Activated naive CD8-positive, alpha-beta T cell treated with anti-CD3 and anti-CD28 coated beads for 36 hours (primary cell): Measurements from ENCODE around the gene AGMAT. TPM values are rescaled to one million over a fixed set of nuclear protein-coding genes. Genes with fewer than 3 reads are reported as not detected.
"Not testable (repeated sequence)": the region's sequence is repeated elsewhere in the genome, so short reads cannot be mapped to it uniquely, and the experiment has no call there.

Source experiments
- DNase-seq: peaks from one replicate; pipeline ENCODE4 v3.0.0; 2021
- H3K27ac Mint-ChIP-seq: one replicate; pipeline ENCODE4 v1.8.0; 2022; ENCODE audit warnings: mild to moderate bottlenecking, moderate library complexity, mixed read lengths
- H3K27me3 Mint-ChIP-seq: one replicate; pipeline ENCODE4 v1.8.0; 2022; ENCODE audit warnings: mild to moderate bottlenecking, mixed read lengths
- H3K36me3 Mint-ChIP-seq: one replicate; pipeline ENCODE4 v1.8.0; 2021; ENCODE audit warnings: mild to moderate bottlenecking, mixed read lengths
- H3K4me1 Mint-ChIP-seq: one replicate; pipeline ENCODE4 v1.8.0; 2021; ENCODE audit warnings: mixed read lengths
- H3K4me3 Mint-ChIP-seq: one replicate; pipeline ENCODE4 v1.8.0; 2022; ENCODE audit warnings: mild to moderate bottlenecking, moderate library complexity, mixed read lengths
- H3K9me3 Mint-ChIP-seq: one replicate; pipeline ENCODE4 v1.8.0; 2022; ENCODE audit warnings: mixed read lengths
- total RNA-seq, 2 experiments: library from RNA; stranded (reverse); gene quantifications; one replicate each; pipeline ENCODE4 v1.2.3, GENCODE V29; 2021

Gene AGMAT
- total RNA-seq, 2 experiments from 2014 or later = 25.4 to 26.2 TPM

- DNase-seq = no peak
- Mint-ChIP-seq H3K27me3 (no peaks in the 10 kb centered on the region), H3K27ac (peak overlapping the region; percentile 95), H3K4me1 (peaks cover 47% of the 10 kb centered on the region), H3K4me3 (peak overlapping the region; percentile 92), H3K36me3 (peaks cover 19% of the 10 kb centered on the region), H3K9me3 (no peaks in the 10 kb centered on the region)
These were observed 34.0 kb upstream of the AGMAT start for GRCh38 chr1:15618655-15619525.

- DNase-seq = no peak
- Mint-ChIP-seq H3K4me3 (peak overlapping the region; percentile 92), H3K4me1 (peaks cover 45% of the 10 kb centered on the region)
These were observed 33.3 kb upstream of the AGMAT start for GRCh38 chr1:15618077-15618654.

GRCh38 chr1:15617173-15618076, 32.6 kb upstream of the AGMAT start, which contains the start of gene DDI2:
Gene DDI2 (plus strand): TSS chr1:15617458. CDS start chr1:15617671, 213 bp downstream.
- H3K36me3 Mint-ChIP-seq = peaks cover 15% of the 10 kb centered on the region
- H3K4me1 Mint-ChIP-seq = peaks cover 40% of the 10 kb centered on the region
- H3K27ac Mint-ChIP-seq = peak within 1 kb of the TSS; percentile 95
- no peaks in the 10 kb centered on the region for H3K9me3 Mint-ChIP-seq
- H3K4me3 Mint-ChIP-seq = peak within 1 kb of the TSS; percentile 92
- no peaks in the 10 kb centered on the region for H3K27me3 Mint-ChIP-seq
- peak; percentile 98 for DNase-seq

More at GRCh38 chr1:15618077-15618654, 33.3 kb upstream of the AGMAT start:
- H3K36me3 Mint-ChIP-seq = peaks cover 19% of the 10 kb centered on the region
- H3K27ac Mint-ChIP-seq = peak overlapping the region; percentile 95
- H3K27me3 Mint-ChIP-seq = no peaks in the 10 kb centered on the region
- H3K9me3 Mint-ChIP-seq = no peaks in the 10 kb centered on the region

DNA sequence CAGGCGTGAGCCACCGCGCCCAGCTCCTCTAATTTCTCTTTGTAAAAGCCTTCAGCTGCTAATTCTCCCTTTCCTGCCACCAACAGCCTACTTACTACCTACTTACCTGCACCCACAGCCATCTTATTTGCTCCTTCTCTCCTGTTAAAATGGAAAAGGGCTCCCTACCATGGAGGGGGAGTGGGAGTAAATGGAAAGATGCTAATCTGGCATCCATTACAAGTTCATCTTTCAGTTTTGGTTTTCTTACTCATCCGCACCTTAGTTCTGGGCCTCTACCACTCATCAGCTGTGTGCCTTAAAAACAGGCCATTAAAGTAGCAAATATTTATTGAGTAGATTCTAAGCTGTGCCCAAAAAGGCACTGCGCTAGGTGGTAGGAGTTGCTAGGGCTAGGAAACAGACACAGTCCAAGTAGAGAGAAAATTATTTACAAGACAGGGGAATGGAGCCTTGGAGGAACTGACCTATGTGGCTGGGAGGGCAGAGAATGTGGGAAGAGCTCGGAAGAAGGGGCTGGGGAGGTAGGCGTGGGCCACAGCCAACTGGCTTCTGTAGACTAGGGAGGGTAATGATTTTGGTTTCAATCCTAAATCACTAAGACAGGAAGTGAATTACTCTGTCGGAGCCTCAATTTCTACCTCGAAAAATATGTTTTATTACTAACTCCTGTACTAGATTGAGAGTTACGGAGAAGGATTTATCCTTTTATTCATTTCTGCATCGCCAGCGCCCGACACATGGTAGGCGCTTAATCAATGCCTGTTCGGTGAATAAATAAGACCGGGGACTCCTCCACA, 31.7 kb upstream of the AGMAT start:
- DNase-seq = peak; percentile 27
- H3K4me1 Mint-ChIP-seq = peaks cover 32% of the 10 kb centered on the region
- no peaks in the 10 kb centered on the region for H3K27me3 Mint-ChIP-seq
- H3K9me3 Mint-ChIP-seq = no peaks in the 10 kb centered on the region
- H3K36me3 Mint-ChIP-seq = peaks cover 15% of the 10 kb centered on the region
- peak overlapping the region; percentile 87 for H3K27ac Mint-ChIP-seq
- peak overlapping the region; percentile 92 for H3K4me3 Mint-ChIP-seq

DNA sequence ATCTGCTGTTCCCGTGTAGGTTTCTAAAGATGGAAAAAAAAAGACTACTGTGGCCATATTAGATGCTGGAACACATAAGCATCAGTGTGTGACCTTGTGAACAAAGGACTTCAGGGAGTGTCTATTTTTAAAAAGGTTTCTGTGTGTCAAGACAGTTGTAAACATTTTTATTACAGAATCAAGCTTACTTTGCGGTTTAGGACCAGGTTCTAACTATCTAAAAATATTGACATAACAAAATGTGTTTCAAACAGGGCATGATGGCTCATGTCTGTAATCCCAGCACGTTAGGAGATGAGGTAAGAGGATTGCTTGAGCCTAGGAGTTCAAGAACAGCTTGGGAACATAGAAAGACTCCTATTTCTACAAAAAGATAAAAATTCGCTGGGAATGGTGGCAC, 25.3 kb upstream of the AGMAT start:
- no peaks in the 10 kb centered on the region for H3K36me3 Mint-ChIP-seq
- H3K4me1 Mint-ChIP-seq = no peaks in the 10 kb centered on the region
- H3K9me3 Mint-ChIP-seq = no peaks in the 10 kb centered on the region
- H3K27me3 Mint-ChIP-seq = no peaks in the 10 kb centered on the region
- H3K27ac Mint-ChIP-seq = no peak overlapping the region
- no peak overlapping the region for H3K4me3 Mint-ChIP-seq
- no peak for DNase-seq

DNA sequence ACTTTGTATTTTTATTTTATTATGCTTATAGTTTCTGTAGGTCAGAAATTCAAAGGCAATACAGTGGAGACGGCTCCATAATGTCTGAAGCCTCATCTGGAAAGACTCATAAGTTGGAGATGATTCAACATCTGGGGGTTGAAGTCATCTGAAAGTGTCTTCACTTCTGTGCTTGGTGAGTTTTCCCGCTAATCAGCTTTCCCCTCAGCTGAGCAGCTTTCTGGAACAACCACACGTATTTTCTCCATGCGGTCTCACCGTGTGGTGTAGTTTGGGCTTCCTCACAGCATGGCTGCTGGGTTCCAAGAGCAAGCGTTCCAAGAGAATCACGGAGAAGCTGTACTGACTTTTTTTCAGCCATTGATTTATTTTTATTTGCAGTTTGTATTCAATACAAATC, 24.8 kb upstream of the AGMAT start:
- no peaks in the 10 kb centered on the region for H3K4me1 Mint-ChIP-seq

GRCh38 chr1:15605398-15606383, 20.8 kb upstream of the AGMAT start:
- Mint-ChIP-seq H3K9me3 (peaks cover 3% of the 10 kb centered on the region), H3K4me1 (peaks cover 10% of the 10 kb centered on the region), H3K36me3 (peaks cover 8% of the 10 kb centered on the region), H3K27ac (no peak overlapping the region), H3K4me3 (no peak overlapping the region), H3K27me3 (no peaks in the 10 kb centered on the region)
- no peak for DNase-seq

More for the DNA sequence above, 24.8 kb upstream of the AGMAT start:
- no peaks in the 10 kb centered on the region for H3K9me3 Mint-ChIP-seq
- no peak for DNase-seq
- no peak overlapping the region for H3K4me3 Mint-ChIP-seq
- H3K27ac Mint-ChIP-seq = no peak overlapping the region
- no peaks in the 10 kb centered on the region for H3K27me3 Mint-ChIP-seq
- H3K36me3 Mint-ChIP-seq = no peaks in the 10 kb centered on the region

DNA sequence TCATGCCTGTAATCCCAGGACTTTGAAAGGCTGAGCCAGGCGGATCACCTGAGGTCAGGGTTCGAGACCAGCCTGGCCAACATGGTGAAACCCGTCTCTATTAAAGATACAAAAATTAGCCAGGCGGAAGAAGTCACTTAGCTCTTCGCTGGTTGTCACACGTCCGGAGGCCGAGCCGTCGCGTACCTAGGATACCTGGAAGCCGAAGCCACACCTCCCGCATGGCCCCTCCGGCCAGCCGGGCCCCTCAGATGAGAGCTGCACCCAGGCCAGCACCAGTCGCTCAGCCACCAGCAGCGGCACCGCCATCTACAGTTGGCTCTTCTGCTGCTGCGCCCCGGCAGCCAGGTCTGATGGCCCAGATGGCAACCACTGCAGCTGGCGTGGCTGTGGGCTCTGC, 19.5 kb upstream of the AGMAT start:
- not testable (repeated sequence) for H3K4me1 Mint-ChIP-seq, H3K27me3 Mint-ChIP-seq, H3K4me3 Mint-ChIP-seq, H3K36me3 Mint-ChIP-seq, H3K27ac Mint-ChIP-seq, DNase-seq, H3K9me3 Mint-ChIP-seq

GRCh38 chr1:15603966-15604282, 19.1 kb upstream of the AGMAT start:
- not testable (repeated sequence) for H3K36me3 Mint-ChIP-seq, H3K4me1 Mint-ChIP-seq, H3K9me3 Mint-ChIP-seq, H3K27ac Mint-ChIP-seq, H3K27me3 Mint-ChIP-seq, DNase-seq
- H3K4me3 Mint-ChIP-seq = peak overlapping the region; percentile 67

DNA sequence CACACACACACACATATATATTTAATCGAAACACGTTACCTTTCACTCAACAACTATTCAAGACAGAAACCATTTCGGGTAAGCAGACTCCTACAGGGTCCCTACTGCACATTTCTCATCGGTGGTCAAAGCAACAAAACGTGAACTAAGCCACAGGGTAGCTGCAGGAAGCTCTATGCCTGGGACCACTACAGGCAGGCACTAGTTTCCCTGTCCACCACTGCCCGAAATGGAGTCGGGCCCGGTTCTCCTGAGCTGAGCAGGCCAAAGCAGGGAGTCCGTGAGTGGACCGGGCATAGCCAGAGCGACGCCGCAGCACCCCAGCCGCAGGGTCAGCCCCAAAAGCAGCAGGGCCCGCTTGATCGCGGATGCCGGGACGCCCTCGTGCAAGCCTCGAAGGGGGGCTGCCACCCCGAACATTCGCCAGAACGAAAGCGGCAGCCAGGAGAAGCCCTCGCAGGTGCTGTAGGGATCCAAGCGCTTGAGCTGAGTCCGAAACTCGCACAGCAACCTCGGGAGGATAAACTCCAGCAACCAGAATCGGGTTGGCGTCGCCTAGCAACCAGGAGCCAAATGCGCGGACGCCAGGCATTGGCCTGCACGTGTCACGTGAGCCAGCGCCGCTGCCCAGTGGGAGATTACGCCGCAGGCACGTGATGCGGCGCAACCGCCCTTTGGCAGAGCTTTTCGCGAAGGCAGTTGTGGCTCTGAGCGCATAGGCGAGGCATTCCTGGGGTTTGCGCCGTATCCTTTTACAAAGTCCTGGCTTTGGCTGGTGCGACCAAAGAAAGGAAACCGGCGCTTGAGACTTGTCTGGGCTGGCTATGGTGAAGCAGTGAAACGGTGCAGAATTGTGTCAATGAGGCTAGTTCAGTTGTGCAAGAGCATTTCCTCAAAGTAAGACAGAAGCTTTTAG, 18.5 kb upstream of the AGMAT start:
- peaks cover 3% of the 10 kb centered on the region for H3K9me3 Mint-ChIP-seq
- peaks cover 8% of the 10 kb centered on the region for H3K36me3 Mint-ChIP-seq
- DNase-seq = peak; percentile 94
- no peaks in the 10 kb centered on the region for H3K27me3 Mint-ChIP-seq
- H3K27ac Mint-ChIP-seq = no peak overlapping the region
- H3K4me3 Mint-ChIP-seq = peak overlapping the region; percentile 67
- peaks cover 10% of the 10 kb centered on the region for H3K4me1 Mint-ChIP-seq

GRCh38 chr1:15598436-15598835, 13.6 kb upstream of the AGMAT start:
- Mint-ChIP-seq H3K9me3 (no peaks in the 10 kb centered on the region), H3K4me3 (no peak overlapping the region), H3K36me3 (no peaks in the 10 kb centered on the region), H3K27me3 (no peaks in the 10 kb centered on the region), H3K27ac (no peak overlapping the region), H3K4me1 (peaks cover 4% of the 10 kb centered on the region)
- DNase-seq = no peak

DNA sequence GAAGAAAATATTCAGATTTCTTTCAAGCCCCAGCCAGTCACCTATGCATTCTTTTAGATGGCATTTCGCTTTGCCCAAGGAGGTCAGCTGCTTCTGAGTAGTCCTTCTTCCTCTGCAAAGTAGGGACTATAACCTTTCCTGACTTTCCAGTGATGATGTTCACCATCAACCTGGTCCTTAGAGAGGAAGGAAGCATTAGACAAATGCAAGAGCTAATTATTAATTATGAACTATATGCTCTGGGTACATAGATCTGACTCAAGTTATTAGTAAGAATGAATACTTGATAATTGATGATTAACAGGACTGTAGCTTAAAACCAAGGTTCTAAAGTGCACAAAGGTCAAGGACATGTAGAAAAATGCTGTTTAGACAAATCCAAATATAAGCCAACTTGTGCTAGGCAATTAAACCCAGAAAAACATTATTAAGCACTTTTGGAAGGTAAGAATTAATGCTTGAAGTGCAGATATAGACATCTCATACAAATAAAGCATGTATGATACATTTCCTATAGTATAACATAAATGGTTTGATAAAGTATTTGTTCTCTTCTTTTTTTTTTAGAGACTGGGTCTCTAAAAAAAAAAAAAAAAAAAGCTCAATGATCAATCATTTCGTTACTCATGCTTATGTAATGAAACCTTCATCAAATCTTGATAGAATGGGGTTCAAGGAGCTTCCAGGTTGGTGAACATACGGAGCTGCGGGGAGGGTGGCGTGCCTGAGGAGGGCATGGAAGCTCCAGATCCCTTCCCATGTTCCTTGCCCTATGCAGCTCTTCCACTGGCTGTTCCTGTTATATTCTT, 11.2 kb upstream of the AGMAT start:
- H3K4me1 Mint-ChIP-seq = no peaks in the 10 kb centered on the region
- no peaks in the 10 kb centered on the region for H3K27me3 Mint-ChIP-seq
- H3K4me3 Mint-ChIP-seq = no peak overlapping the region
- no peaks in the 10 kb centered on the region for H3K9me3 Mint-ChIP-seq
- H3K27ac Mint-ChIP-seq = no peak overlapping the region
- H3K36me3 Mint-ChIP-seq = no peaks in the 10 kb centered on the region
- DNase-seq = no peak
